GM10847 (cell line): ENCODE data around the gene APBA2.

Experiments
- POLR2A ChIP-seq: IDR thresholded peaks from 2 replicates; pipeline ENCODE4 v1.6.1; 2011; ENCODE audit not compliant: insufficient read length; ENCODE audit errors: extremely low read depth

Gene APBA2

DNA sequence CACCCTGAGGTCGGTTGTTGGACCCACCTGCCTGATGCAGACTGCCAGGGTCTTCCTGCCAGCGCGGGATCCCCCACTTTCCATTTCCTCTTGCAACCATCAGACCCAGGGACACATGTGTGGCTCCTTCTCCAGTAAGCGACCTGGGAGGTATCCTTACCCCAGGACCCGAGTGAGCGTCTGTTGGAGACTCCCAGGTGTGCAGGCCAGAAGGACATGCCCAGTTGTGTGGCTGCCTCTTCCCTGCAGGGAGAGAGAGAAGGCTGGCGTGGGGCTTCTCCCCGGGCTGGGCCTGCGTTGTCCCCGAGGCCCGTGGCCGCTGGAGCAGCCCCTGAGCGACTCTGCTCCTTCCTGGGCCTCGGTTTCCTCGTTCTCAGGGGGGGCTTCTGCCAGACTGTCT is 56.8 kb downstream of the APBA2 start:
- no peak for TF ChIP-seq POLR2A

DNA sequence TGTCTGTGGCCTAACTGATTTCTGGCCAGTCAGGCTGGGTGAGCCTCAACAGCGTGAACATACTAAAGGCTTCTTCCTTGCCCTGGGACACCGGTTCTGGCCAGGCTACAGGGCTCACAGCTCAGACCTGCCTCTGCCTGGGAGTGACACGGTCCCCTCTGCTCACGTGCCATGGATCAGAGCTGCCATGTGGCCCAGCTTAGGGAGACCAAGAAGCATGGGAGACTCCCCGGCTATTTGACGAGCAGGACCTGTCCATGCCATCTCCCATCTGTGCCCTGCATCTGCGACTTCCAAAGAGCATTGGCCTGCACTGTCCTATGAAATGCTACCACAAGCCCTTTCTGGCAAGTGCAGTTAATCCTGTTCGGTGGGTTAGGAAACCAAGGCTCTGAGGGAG is 57.4 kb downstream of the APBA2 start:
- no peak for TF ChIP-seq POLR2A

DNA sequence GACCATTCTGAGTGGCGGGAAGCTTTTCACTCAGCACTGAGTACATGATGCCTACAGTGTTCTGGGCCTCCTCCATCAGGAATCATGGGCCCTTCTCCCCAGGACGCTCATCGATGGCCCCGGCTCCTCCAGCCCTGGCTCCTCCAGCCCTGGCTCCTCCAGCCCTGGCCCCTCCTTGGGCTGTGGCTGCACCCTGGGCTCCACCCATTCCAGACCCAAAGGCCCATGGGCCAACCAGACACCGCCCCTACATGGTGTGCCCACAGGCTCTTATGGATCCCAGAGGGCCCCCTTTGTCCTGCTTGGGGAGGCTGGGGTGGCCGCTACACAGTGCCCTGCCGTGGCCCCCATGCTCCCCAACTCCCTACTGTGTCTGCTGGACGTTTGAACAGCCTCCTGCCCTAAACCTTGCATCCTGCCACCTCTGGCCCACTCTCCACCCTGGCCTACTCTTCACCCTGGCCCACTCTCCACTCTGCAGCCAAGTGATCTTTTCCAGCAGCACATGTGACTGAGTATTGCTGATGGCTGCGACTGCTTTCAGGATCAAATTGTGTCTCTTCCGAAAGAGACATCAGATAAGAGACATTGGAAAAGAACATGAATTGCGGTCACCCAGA is 57.9 kb downstream of the APBA2 start:
- no peak for TF ChIP-seq POLR2A

DNA sequence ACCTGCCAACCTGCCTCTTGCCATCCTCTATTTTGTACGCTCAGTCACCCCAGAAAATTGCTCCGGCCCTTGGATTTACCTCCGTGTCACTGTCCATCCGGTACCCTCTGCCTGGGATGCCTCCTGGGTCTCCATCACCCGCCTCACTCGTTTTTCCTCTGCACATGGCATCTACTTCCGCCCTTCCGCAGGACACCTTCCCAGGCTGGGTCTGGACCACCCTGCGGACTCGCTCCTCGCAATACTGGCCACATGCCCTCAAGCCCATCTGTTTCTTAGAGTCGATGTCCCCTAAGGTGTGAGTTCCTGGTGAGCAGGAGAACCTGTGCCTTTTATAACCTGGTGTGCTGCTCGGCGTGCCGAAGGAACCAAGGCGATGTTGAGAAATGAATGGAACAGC is 58.5 kb downstream of the APBA2 start:
- TF ChIP-seq POLR2A, result no peak

DNA sequence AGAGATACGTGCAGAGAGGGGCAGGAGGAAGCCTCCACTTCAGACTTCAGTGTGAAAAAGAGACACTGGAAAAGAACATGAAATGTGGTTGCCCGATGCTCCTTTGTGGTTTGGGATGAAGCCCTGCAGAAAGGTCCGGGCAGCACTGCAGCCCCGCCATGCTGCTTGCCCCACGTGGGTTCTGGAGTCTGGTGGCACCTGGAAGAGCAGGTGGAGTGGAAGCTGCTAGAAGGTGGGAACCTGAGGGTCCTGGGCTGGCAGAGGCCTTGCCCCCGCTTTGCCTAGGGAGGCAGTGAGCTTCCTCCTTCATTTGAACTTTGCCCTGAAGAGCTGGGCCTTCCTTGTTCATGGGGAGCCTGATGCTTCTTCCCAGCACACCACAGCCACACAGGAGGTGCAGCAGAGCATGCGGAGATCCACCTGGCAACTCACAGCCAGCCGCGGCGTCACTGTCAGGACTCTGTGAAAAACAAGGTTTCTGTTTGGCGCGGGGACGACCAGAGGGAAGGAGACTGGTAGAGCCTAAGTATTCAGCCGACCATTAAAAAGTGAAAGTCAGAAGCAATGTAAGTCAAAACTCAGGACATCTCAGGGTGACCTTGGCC is 59.0 kb downstream of the APBA2 start:
- no peak for TF ChIP-seq POLR2A

DNA sequence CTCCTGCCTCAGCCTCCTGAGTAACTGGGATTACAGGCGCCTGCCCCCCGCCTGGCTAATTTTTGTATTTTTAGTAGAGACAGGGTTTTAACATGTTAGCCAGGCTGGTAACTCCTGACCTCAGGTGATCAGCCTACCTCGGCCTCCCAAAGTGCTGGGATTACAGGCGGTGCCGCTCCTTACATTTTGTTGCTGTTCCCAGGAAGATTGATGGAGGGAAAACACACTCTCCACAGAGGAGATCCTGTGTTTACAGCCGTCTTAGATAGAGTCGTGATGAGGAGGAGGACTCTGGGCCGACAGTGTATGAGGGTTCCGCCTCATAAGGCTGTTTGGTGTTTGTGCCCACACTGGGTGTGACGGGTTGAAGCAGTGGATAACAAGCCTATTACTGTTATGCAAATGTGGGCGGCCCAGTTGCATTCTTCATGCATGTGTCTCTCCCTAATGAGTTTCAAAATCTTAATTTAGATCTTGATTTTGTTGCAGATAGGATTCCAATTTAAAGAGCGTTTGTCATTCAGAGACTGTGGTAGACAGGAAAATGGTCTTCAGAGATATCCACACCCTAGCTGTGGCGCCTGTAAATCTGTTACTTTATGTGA is 60.0 kb downstream of the APBA2 start:
- TF ChIP-seq POLR2A, result no peak

DNA sequence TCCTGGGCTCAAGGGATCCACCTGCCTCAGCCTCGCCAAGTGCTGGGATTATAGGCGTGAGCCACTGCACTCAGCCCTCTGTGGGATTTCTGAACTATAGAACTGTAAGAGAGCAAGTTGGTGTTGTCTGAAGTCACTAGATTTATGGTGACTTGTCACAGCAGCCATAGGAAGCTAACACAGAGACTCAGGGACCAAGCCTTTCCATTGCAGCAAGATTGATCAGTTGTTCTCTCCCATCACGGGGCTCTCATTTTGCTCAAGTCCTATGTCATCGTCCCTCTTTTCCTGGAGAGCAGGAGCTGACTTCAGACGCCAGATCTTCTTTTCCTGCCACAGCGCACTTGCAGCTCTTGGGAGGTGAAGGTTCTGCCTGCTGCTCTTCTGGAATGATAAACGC is 61.0 kb downstream of the APBA2 start:
- no peak for TF ChIP-seq POLR2A

DNA sequence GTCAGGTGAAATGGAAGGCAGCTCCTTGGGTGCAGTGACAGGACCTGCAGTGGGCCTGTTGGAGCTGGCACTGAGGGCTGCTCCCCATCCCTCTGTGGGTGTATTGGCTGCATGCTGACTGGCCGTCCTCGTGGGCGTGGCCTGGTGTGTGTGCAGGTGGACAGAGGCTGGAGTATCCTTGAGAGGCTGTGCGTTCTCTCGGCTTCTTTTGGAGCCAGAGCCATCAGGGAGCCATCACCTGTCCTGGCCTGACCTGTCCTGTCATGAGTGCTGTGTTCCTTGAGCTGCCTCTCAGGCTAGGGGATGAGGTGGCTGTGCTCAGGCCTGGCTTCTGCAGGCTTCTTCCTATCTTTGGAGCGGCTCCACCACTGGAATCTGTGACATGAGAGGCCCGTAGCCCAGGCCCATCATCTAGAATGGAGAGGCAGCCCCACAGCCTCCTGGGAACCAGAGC is 61.5 kb downstream of the APBA2 start:
- no peak for TF ChIP-seq POLR2A

DNA sequence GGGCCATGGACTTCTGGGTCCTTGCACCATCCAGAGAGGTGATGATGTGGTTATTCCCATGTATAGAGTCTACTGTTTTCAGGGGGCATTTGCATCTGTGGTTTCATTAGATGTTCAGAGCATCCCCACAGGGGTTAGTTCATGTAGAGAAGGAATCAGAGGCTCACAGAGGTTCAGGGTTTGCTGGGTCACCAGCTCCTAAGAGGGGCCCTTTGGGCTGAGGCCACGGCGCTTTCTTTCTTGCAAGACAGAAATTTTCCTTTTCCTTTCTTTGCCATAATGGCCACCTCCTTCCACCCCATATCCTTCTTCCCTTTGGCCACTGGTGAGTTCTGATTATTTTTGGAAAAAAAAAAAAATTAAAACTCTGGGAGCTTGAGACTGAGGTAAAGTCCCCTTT is 62.3 kb downstream of the APBA2 start:
- TF ChIP-seq POLR2A, result no peak

DNA sequence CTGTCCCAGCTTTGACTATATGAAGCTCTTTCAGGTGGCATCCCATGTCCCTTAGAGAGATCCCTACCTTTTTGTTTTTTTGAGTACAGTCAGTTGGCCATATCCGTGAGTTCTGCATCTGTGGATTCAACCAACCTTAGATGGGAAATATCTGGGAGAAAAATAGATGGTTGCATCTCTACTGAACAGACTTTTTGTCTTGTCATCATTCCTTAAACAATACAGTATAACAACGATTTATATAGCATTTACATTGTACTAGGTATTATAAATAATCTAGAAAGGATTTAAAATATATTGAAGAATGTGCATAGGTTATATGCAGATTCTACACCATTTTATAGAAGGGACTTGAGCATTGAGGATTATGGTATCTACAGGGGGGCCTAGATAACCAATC is 65.1 kb downstream of the APBA2 start:
- no peak for TF ChIP-seq POLR2A

DNA sequence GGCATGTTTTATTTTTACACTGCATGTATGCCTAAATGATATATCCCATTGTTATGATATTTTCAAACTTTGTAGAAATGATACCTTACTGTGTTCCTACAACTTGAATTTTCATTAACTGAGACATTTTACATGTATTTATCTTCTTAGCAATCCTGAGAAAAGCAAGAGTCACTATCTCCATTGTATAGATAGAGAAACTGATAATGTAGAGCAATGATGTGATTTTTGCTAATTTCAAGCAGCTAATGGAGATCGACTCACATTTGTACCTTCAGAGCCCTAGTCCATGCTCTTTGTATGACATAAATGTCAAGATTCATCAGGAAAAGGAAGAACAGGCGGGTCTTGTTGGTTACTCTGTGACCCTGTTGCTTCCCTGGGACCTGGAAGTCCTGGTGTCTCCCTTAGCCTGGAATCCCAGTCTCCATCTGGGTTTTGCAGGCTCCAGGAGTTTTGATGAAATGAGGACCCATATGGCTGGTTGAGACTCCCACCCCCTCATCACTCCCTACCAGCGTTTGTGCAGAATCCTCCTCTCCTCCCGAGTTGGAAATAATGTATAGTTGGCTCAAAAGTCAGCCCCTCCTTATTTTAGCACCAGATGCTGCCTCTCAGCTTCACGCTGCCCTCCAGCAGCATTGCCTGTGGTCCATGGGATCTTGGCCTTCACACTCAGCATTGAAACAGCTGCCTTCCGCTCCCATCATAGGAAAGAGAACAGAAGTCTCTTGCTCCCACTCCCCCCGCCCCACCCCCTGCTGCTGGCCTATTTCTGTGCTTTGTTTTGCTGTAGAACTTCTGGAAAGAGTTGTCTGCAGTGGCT is 67.1 kb downstream of the APBA2 start:
- no peak for TF ChIP-seq POLR2A

DNA sequence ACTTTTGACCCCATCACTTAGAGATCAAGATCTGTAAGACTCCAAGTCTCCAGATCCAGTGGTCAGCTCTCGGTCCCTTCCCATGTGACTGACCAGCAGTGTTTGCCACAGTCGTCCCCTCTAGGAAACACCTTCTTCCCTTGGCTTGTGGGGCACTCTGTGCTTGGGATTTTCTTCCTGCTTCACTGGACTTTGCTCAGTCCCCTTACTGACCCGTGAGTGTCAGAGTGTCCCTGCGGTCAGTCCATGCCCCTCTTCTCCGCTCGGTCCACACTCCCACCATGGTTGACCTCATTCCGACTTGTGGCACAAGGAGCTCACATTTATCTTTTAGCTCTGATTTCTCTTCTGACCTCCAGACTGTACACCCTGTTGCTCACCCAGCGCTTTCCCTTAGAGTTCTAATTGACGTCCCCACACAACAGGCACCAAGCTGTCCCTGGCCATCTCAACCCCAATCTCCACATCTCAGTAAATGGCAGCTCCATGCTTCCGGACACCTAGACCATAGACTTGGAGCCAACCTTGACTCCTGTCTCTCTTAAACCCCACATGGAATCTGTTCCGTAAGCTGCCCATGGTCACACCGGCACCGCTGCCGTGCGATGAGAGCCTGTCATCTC is 67.9 kb downstream of the APBA2 start:
- no peak for TF ChIP-seq POLR2A

DNA sequence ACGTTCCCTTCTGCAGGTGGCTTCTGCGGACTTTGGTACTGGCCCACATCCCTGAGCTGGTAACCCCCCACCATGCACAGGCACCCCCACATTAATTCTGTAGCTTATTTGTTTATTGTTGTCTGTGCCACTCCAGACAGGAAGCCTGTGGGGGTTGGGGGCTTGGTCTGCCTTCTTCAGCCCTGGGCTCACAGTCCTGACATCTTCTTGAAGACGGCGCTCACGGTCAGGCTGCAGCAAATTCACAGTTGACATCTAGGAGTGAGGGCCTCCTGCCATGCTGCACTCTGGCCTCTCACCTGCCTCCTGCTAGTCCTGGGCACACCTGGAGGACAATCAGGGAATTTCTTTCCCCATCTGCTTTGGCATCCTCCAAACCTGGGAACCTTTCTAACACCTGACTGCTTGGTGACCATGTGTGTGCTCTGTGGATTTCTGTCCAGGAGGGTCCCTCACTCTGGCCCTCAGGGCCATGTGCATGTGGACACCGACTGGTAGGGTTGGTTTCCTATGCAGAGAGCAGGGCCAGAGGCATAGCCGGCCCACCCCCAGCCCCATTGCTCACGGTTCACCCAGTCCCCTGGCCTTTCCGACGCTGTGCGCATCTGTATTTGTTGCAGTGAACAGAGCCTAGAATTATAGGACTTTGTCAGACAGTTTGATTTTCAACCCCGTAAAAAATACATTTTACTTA is 68.8 kb downstream of the APBA2 start:
- no peak for TF ChIP-seq POLR2A

DNA sequence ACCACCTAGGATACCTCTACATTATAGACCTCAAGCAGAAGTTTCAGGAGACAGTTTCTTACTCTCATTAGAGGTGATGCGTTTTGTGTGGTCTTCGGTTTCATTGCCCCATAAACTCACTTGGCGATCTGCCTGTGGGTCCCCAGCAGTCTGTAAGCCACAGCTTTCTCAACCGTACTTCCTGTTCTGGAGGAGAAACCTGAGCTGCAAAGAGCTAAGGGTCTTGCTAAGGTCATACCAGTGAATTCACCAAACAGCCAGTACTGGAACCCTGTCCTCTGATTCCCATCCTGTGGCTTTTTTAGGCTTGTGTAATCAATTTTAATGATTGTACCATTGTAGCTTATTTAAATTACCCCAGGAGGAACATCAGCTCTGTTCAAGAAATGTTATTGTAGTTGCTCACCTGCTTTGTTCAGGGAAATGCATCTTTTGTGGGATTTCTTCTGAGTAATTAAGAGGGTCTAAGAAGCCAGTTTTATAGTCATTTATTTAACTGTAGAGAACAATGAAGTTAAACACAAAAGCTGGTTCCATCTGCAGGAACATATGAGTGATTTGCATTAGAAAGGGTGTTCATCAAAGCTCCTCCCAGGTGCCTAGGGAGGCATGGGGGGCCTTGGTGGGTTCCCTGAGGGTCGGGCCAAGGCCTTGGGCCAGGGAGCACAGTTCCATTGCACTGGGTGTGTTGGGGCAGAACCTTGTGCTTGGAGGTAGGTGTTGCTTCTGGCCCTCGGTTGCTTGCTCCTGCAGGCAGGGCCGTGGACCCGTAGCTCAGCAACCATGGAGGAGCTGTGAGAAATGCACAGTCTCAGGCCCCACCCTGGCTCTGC is 69.6 kb downstream of the APBA2 start:
- no peak for TF ChIP-seq POLR2A
